Esophagus squamous epithelium (tissue), 5 donors: ENCODE results near the gene AFAP1L1. TPM values are rescaled to one million over a fixed set of nuclear protein-coding genes. Genes with fewer than 3 reads are reported as not detected.

Source experiments
- DNase-seq: peaks from one replicate; lab custom pipeline; 2025; lab: John Stamatoyannopoulos, UW
- H3K27ac ChIP-seq, 4 donors: fragments of 200-600 bp; sonication (generic); one replicate each; pipeline ENCODE4 v1.5.1; 2016 to 2019; ENCODE audit warnings: mild to moderate bottlenecking in 1 of 4
- H3K27me3 ChIP-seq, 4 donors: fragments of 200-600 bp; sonication (generic); 1 replicate in 3 of 4; 2 replicates in 1 of 4; pipeline versions ENCODE4 v1.5.1 to v1.6.0; 2017 to 2021; ENCODE audit warnings: antibody characterized with exemption in 1 of 4
- H3K36me3 ChIP-seq, 3 donors: fragments of 200-600 bp; sonication (generic); one replicate each; pipeline ENCODE4 v1.5.1; 2016 to 2019
- H3K4me1 ChIP-seq, 3 donors: fragments of 200-600 bp; sonication (generic); one replicate each; pipeline ENCODE4 v1.5.1; 2017 to 2019
- H3K4me3 ChIP-seq, 4 donors: fragments of 200-600 bp; sonication (generic); 1 replicate in 3 of 4; 2 replicates in 1 of 4; pipeline ENCODE4 v1.5.1; 2016 to 2019; ENCODE audit warnings: mild to moderate bottlenecking in 2 of 4, moderate library complexity in 1 of 4
- H3K9me3 ChIP-seq, 3 donors: fragments of 200-600 bp; sonication (generic); one replicate each; pipeline ENCODE4 v1.5.1; 2016 to 2019
- CTCF ChIP-seq, 6 experiments: fragments of 450-650 bp in 4 of 6; fragments of 200-600 bp in 2 of 6; sonication (generic) in 2 of 6; IDR thresholded peaks; one replicate each; pipeline ENCODE4 v1.5.1; 2016 to 2019; ENCODE audit warnings: antibody characterized with exemption in 6 of 6, mild to moderate bottlenecking in 4 of 6, moderate library complexity in 4 of 6
- POLR2A ChIP-seq, 4 donors: fragments of 450-650 bp; IDR thresholded peaks; one replicate each; pipeline ENCODE4 v1.6.1; 2017; ENCODE audit warnings: antibody characterized with exemption in 4 of 4, mild to moderate bottlenecking in 4 of 4, moderate library complexity in 3 of 4
- WGBS, 2 donors: methylation state at CpG; one replicate each; pipeline ENCODE4 v1.1.5; 2018; 5-methylcytosine and 5-hydroxymethylcytosine counted together
- intact Hi-C: fragments of 100-400 bp; cut with DNase I; formaldehyde crosslinking; loops from one replicate; pipeline ENCODE4 v1.15.0; 2022
- total RNA-seq, 4 donors: library from RNA; depleted of rRNA; stranded (reverse); fragments of >200 nt; gene quantifications; one replicate each; pipeline ENCODE4 v1.1.0, GENCODE V29; 2016
- donor health status: DM: yes; HTN: yes; CAD: no.

Gene AFAP1L1
- total RNA-seq, 4 donors from 2014 or later = 2.8 to 14.5 (median 8.7) TPM

GRCh38 chr5:149349382-149349781 is 77.7 kb downstream of the AFAP1L1 start:
- Histone ChIP-seq H3K27ac (no peak overlapping the region), H3K4me1 (peaks cover 0 to 43% (median 24%) of the 10 kb centered on the region in 3 donors), H3K9me3 (no peaks in the 10 kb centered on the region), H3K36me3 (peaks cover 12 to 65% (median 43%) of the 10 kb centered on the region in 3 donors), H3K4me3 (no peak overlapping the region), H3K27me3 (no peaks in the 10 kb centered on the region)
- WGBS, 2 donors = 88% methylated on average over 4 of the region's 4 CpGs
- intact Hi-C loops = no loop called here
- TF ChIP-seq CTCF (IDR thresholded peaks at IDR 0.05) = no peak
- no peak for TF ChIP-seq POLR2A (IDR thresholded peaks at IDR 0.05)
- DNase-seq = no peak

DNA sequence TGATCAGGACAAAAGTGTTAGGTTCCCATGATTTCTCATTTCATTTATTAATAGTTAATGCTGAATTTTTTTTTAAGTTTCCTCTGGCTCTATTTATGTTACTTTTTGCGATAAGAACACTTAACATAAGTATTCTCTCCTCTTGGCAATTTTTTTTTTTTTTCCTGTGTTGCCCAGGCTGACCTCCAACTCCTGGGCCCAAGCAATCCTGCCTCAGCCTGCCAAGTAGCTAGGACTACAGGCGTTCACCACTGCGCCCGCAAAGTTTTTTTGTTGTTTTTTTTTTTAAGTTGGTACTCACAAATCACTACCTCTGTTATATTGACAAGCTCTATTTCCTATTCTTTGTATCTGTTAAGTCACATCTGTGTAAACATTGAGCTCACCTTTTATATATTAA is 80.5 kb downstream of the AFAP1L1 start:
- DNase-seq = no peak
- 80 to 81% methylated on average over 4 of the region's 4 CpGs for WGBS, 2 donors
- H3K9me3 ChIP-seq = no peaks in the 10 kb centered on the region
- peaks cover 0 to 24% (median 11%) of the 10 kb centered on the region in 3 donors for H3K4me1 ChIP-seq
- no peak for TF ChIP-seq CTCF (IDR thresholded peaks at IDR 0.05)
- no peak for TF ChIP-seq POLR2A (IDR thresholded peaks at IDR 0.05)
- H3K4me3 ChIP-seq = no peak overlapping the region
- H3K27ac ChIP-seq = no peak overlapping the region
- peaks cover 12 to 77% (median 43%) of the 10 kb centered on the region in 3 donors for H3K36me3 ChIP-seq
- intact Hi-C loops = no loop called here
- H3K27me3 ChIP-seq = no peaks in the 10 kb centered on the region

DNA sequence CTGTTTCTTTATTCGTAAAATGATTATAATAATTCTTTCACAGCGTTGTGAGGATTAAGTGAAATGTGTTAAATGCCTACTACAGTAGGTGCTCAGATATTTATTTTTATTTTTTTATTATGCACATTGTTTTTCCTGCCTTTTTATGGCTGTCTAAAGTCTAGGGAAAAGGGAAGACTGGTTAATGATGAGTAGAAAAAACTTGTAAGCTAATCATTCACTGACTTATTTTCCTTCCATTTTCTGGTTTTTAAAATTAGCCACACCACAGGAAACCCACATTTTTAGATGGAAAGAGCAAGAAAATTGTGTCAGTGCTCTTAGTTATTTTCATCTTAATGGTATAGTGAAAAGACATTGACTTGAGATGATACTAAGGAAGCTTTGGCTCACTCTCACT is 82.3 kb downstream of the AFAP1L1 start:
- TF ChIP-seq CTCF (IDR thresholded peaks at IDR 0.05) (no peak), POLR2A (IDR thresholded peaks at IDR 0.05) (no peak)
- no peaks in the 10 kb centered on the region for H3K9me3 ChIP-seq
- peaks cover 12 to 66% (median 34%) of the 10 kb centered on the region in 3 donors for H3K36me3 ChIP-seq
- intact Hi-C loops = no loop called here
- no peak for DNase-seq
- H3K4me3 ChIP-seq = no peak overlapping the region
- H3K27me3 ChIP-seq = no peaks in the 10 kb centered on the region
- WGBS, 2 donors = 76 to 78% methylated on average over 2 of the region's 2 CpGs
- peaks cover 7 to 24% (median 8%) of the 10 kb centered on the region in 3 donors for H3K4me1 ChIP-seq
- H3K27ac ChIP-seq = no peak overlapping the region

- Histone ChIP-seq H3K27ac (no peak overlapping the region), H3K27me3 (no peaks in the 10 kb centered on the region), H3K36me3 (peaks cover 6 to 49% (median 16%) of the 10 kb centered on the region in 3 donors), H3K4me3 (no peak overlapping the region), H3K4me1 (peaks cover 7 to 22% (median 8%) of the 10 kb centered on the region in 3 donors), H3K9me3 (no peaks in the 10 kb centered on the region)
- TF ChIP-seq CTCF (IDR thresholded peaks at IDR 0.05) (no peak), POLR2A (IDR thresholded peaks at IDR 0.05) (no peak)
- 88% methylated on average over 1 of the region's 1 CpG; no CpG with 5 or more reads in 1 of the 2 donors for WGBS, 2 donors
- DNase-seq = no peak
- intact Hi-C loops = no loop called here
Observed at GRCh38 chr5:149355688-149356087, 84.0 kb downstream of the AFAP1L1 start.

- 80 to 89% methylated on average over 8 of the region's 8 CpGs for WGBS, 2 donors
- Histone ChIP-seq H3K27ac (no peak overlapping the region), H3K4me3 (no peak overlapping the region), H3K9me3 (no peaks in the 10 kb centered on the region), H3K36me3 (peaks cover 0 to 42% (median 11%) of the 10 kb centered on the region in 3 donors), H3K4me1 (peaks cover 7 to 22% (median 8%) of the 10 kb centered on the region in 3 donors), H3K27me3 (no peaks in the 10 kb centered on the region)
- DNase-seq = no peak
- TF ChIP-seq CTCF (IDR thresholded peaks at IDR 0.05) = no peak
- TF ChIP-seq POLR2A (IDR thresholded peaks at IDR 0.05) = no peak
- intact Hi-C loops = no loop called here
Observed at GRCh38 chr5:149356391-149356790, 84.7 kb downstream of the AFAP1L1 start.
